IMR-90 (cell line): ENCODE data around the gene A3GALT2.

Source experiments
- BHLHE40 ChIP-seq: fragments of 150-350 bp; IDR thresholded peaks from 2 replicates; pipeline ENCODE4 v1.6.1; 2016; ENCODE audit warnings: mild to moderate bottlenecking, low read depth, low read length
- CEBPB ChIP-seq: IDR thresholded peaks from 2 replicates; pipeline ENCODE4 v1.6.1; 2012; ENCODE audit warnings: low read depth, low read length, improper control_type of control experiment
- FOS ChIP-seq: fragments of 150-350 bp; IDR thresholded peaks from 2 replicates; pipeline ENCODE4 v1.6.1; 2016; ENCODE audit warnings: low read depth, low read length
- MAFK ChIP-seq: IDR thresholded peaks from 2 replicates; pipeline ENCODE4 v1.6.1; 2012; ENCODE audit warnings: low read depth, low read length, improper control_type of control experiment
- MAZ ChIP-seq: IDR thresholded peaks from 2 replicates; pipeline ENCODE4 v1.6.1; 2012; ENCODE audit warnings: low read depth, mild to moderate bottlenecking, low read length, improper control_type of control experiment, moderate library complexity, borderline replicate concordance
- MXI1 ChIP-seq: IDR thresholded peaks from 2 replicates; pipeline ENCODE4 v1.6.1; 2012; ENCODE audit warnings: low read depth, mild to moderate bottlenecking, low read length, moderate library complexity, borderline replicate concordance
- POLR2A ChIP-seq: IDR thresholded peaks from 2 replicates; pipeline ENCODE4 v1.6.1; 2012; ENCODE audit warnings: mild to moderate bottlenecking, low read depth, low read length
- RAD21 ChIP-seq: IDR thresholded peaks from 2 replicates; pipeline ENCODE4 v1.6.1; 2012; ENCODE audit warnings: low read length, improper control_type of control experiment
- RCOR1 ChIP-seq: IDR thresholded peaks from 2 replicates; pipeline ENCODE4 v1.6.1; 2012; ENCODE audit warnings: mild to moderate bottlenecking, low read length, improper control_type of control experiment; ENCODE audit not compliant: insufficient replicate concordance
- RFX5 ChIP-seq: IDR thresholded peaks from 2 replicates; pipeline ENCODE4 v1.8.0; 2012; ENCODE audit warnings: low read depth, mild to moderate bottlenecking, low read length, moderate library complexity
- SMC3 ChIP-seq: fragments of 150-350 bp; IDR thresholded peaks from 2 replicates; pipeline ENCODE4 v1.6.1; 2016; ENCODE audit warnings: low read depth, mild to moderate bottlenecking, antibody characterized with exemption, low read length, moderate library complexity
- TF ChIP-seq, protein P1 (sequence below): conservative IDR thresholded peaks from 2 replicates; pipeline ENCODE4 v1.5.1; 2012; ENCODE audit warnings: mild to moderate bottlenecking, low read depth, low read length, improper control_type of control experiment
- TF ChIP-seq, protein P2 (sequence below): fragments of 150-350 bp; IDR thresholded peaks from 2 replicates; pipeline ENCODE4 v1.6.1; 2017; ENCODE audit warnings: mild to moderate bottlenecking, antibody characterized with exemption, low read length, low read depth

- TF ChIP-seq, protein P1, sequence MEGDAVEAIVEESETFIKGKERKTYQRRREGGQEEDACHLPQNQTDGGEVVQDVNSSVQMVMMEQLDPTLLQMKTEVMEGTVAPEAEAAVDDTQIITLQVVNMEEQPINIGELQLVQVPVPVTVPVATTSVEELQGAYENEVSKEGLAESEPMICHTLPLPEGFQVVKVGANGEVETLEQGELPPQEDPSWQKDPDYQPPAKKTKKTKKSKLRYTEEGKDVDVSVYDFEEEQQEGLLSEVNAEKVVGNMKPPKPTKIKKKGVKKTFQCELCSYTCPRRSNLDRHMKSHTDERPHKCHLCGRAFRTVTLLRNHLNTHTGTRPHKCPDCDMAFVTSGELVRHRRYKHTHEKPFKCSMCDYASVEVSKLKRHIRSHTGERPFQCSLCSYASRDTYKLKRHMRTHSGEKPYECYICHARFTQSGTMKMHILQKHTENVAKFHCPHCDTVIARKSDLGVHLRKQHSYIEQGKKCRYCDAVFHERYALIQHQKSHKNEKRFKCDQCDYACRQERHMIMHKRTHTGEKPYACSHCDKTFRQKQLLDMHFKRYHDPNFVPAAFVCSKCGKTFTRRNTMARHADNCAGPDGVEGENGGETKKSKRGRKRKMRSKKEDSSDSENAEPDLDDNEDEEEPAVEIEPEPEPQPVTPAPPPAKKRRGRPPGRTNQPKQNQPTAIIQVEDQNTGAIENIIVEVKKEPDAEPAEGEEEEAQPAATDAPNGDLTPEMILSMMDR, result no peak
- TF ChIP-seq MXI1 (no peak), POLR2A (no peak), MAZ (no peak), SMC3 (no peak), RCOR1 (no peak), BHLHE40 (no peak), RFX5 (no peak), CEBPB (no peak), RAD21 (no peak), FOS (no peak), MAFK (no peak)
- TF ChIP-seq, protein P2, sequence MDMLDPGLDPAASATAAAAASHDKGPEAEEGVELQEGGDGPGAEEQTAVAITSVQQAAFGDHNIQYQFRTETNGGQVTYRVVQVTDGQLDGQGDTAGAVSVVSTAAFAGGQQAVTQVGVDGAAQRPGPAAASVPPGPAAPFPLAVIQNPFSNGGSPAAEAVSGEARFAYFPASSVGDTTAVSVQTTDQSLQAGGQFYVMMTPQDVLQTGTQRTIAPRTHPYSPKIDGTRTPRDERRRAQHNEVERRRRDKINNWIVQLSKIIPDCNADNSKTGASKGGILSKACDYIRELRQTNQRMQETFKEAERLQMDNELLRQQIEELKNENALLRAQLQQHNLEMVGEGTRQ, result no peak
These were observed 32.6 kb upstream of the A3GALT2 start for GRCh38 chr1:33353531-33353930.
